Osteoblast (primary cell): Measurements from ENCODE around the gene PROX1. TPM values are rescaled to one million over a fixed set of nuclear protein-coding genes. Genes with fewer than 3 reads are reported as not detected.

Experiments
- DNase-seq: peaks from one replicate; pipeline ENCODE4 v3.0.0; 2011; ENCODE audit warnings: low spot score, mixed read lengths; ENCODE audit not compliant: insufficient read length; ENCODE audit errors: missing footprints
- H2AFZ ChIP-seq: 2 replicates; pipeline ENCODE4 v1.6.0; 2011; ENCODE audit warnings: mild to moderate bottlenecking, low read length
- H3K27ac ChIP-seq: 2 replicates; pipeline ENCODE4 v1.5.1; 2011; ENCODE audit warnings: mild to moderate bottlenecking, low read depth, low read length, moderate library complexity
- H3K27me3 ChIP-seq: 2 replicates; pipeline ENCODE4 v1.6.0; 2012; ENCODE audit warnings: mild to moderate bottlenecking, control low read depth, inconsistent platforms, low read length, moderate library complexity; ENCODE audit not compliant: insufficient read depth
- H3K36me3 ChIP-seq: 2 replicates; pipeline ENCODE4 v1.5.1; 2011; ENCODE audit warnings: mild to moderate bottlenecking, low read length, control low read depth, moderate library complexity; ENCODE audit not compliant: insufficient read depth
- H3K4me1 ChIP-seq: 2 replicates; pipeline ENCODE4 v1.5.1; 2011; ENCODE audit warnings: mild to moderate bottlenecking, low read length, control low read depth, moderate library complexity; ENCODE audit not compliant: insufficient read depth
- H3K4me2 ChIP-seq: 2 replicates; pipeline ENCODE4 v1.6.0; 2011; ENCODE audit warnings: mild to moderate bottlenecking, low read length; ENCODE audit not compliant: insufficient read depth
- H3K4me3 ChIP-seq: fragments of 200-600 bp; sonication (generic); 3 replicates; pipeline ENCODE4 v1.5.1; 2012; ENCODE audit warnings: mild to moderate bottlenecking, low read length, inconsistent platforms; ENCODE audit not compliant: insufficient read depth
- H3K79me2 ChIP-seq: 2 replicates; pipeline ENCODE4 v1.6.0; 2012; ENCODE audit warnings: mild to moderate bottlenecking, low read length, control low read depth, inconsistent platforms; ENCODE audit not compliant: insufficient read depth
- H3K9me3 ChIP-seq: 2 replicates; pipeline ENCODE4 v1.5.1; 2011; ENCODE audit warnings: low read depth, low read length, control low read depth
- H4K20me1 ChIP-seq: 2 replicates; pipeline ENCODE4 v1.6.0; 2012; ENCODE audit warnings: mild to moderate bottlenecking, low read length, control low read depth; ENCODE audit not compliant: insufficient read depth
- CTCF ChIP-seq: IDR thresholded peaks from 2 replicates; pipeline ENCODE4 v1.5.1; 2011; ENCODE audit warnings: mild to moderate bottlenecking, low read depth, low read length, moderate library complexity; ENCODE audit errors: extremely low read depth
- total RNA-seq: library from RNA; depleted of rRNA; stranded (reverse); fragments of >200 nt; gene quantifications from 2 replicates; pipeline ENCODE4 v1.2.3, GENCODE V29; 2012

PROX1 gene
- total RNA-seq, 1 donor = under 0.01 TPM

- Histone ChIP-seq H4K20me1 (no peaks in the 10 kb centered on the region), H3K4me2 (no peak overlapping the region), H3K36me3 (no peaks in the 10 kb centered on the region), H3K4me3 (no peak overlapping the region), H3K79me2 (no peaks in the 10 kb centered on the region), H3K27me3 (no peaks in the 10 kb centered on the region), H2AFZ (no peak overlapping the region), H3K27ac (no peak overlapping the region), H3K4me1 (no peaks in the 10 kb centered on the region), H3K9me3 (no peaks in the 10 kb centered on the region)
- TF ChIP-seq CTCF = no peak
- DNase-seq = no peak
Measured at GRCh38 chr1:214028095-214028494, 40.3 kb downstream of the PROX1 start.

GRCh38 chr1:214028649-214029406, 41.1 kb downstream of the PROX1 start:
- Histone ChIP-seq H3K9me3 (no peaks in the 10 kb centered on the region), H3K4me1 (no peaks in the 10 kb centered on the region), H3K36me3 (no peaks in the 10 kb centered on the region), H3K79me2 (no peaks in the 10 kb centered on the region), H3K27ac (no peak overlapping the region), H3K27me3 (no peaks in the 10 kb centered on the region), H4K20me1 (no peaks in the 10 kb centered on the region), H3K4me2 (no peak overlapping the region), H3K4me3 (no peak overlapping the region), H2AFZ (no peak overlapping the region)
- DNase-seq = no peak
- TF ChIP-seq CTCF = no peak

- no peaks in the 10 kb centered on the region for H3K79me2 ChIP-seq
- H2AFZ ChIP-seq = no peak overlapping the region
- H3K4me2 ChIP-seq = no peak overlapping the region
- H3K4me3 ChIP-seq = no peak overlapping the region
- no peaks in the 10 kb centered on the region for H3K36me3 ChIP-seq
- no peak overlapping the region for H3K27ac ChIP-seq
- no peaks in the 10 kb centered on the region for H3K27me3 ChIP-seq
- DNase-seq = no peak
- H3K9me3 ChIP-seq = no peaks in the 10 kb centered on the region
- no peaks in the 10 kb centered on the region for H3K4me1 ChIP-seq
- no peaks in the 10 kb centered on the region for H4K20me1 ChIP-seq
- TF ChIP-seq CTCF = no peak
Measured at GRCh38 chr1:214029796-214030195, 42.0 kb downstream of the PROX1 start.

- no peaks in the 10 kb centered on the region for H4K20me1 ChIP-seq
- no peak for DNase-seq
- H3K27me3 ChIP-seq = no peaks in the 10 kb centered on the region
- H3K9me3 ChIP-seq = no peaks in the 10 kb centered on the region
- no peak overlapping the region for H3K27ac ChIP-seq
- H3K4me3 ChIP-seq = no peak overlapping the region
- H3K4me2 ChIP-seq = no peak overlapping the region
- no peak overlapping the region for H2AFZ ChIP-seq
- H3K79me2 ChIP-seq = no peaks in the 10 kb centered on the region
- no peak for TF ChIP-seq CTCF
- no peaks in the 10 kb centered on the region for H3K36me3 ChIP-seq
- no peaks in the 10 kb centered on the region for H3K4me1 ChIP-seq
Measured at GRCh38 chr1:214031267-214031650, 43.5 kb downstream of the PROX1 start.
